GM18907 (cell line): ENCODE data around the gene MTF2.
A peak's percentile ranks its signal among the peaks of the same experiment; 100 is the strongest.

Experiments
- ATAC-seq: cut with Tn5 transposase; IDR thresholded peaks from one replicate; pipeline ENCODE4 v1.9.1; 2021; ENCODE audit warnings: mild to moderate bottlenecking, moderate library complexity; ENCODE audit not compliant: unreplicated experiment

Gene MTF2

GRCh38 chr1:93180723-93181613 is 101.9 kb downstream of the MTF2 start, which contains the start of gene CCDC18:
Gene CCDC18, plus strand, starts transcription at chr1:93180724. Its CDS starts 2,638 bp downstream, at chr1:93183362.
- peak; percentile 21 for ATAC-seq

GRCh38 chr1:93186667-93187066 is 107.6 kb downstream of the MTF2 start:
- ATAC-seq = no peak
